Liver (tissue), 9 donors: Measurements from ENCODE around the gene ACO2. TPM values are rescaled to one million over a fixed set of nuclear protein-coding genes. Genes with fewer than 3 reads are reported as not detected.
A peak's percentile ranks its signal among the peaks of the same experiment; 100 is the strongest.

Experiments
- DNase-seq: peaks from one replicate; pipeline ENCODE4 v3.0.0-alpha.2; 2017; ENCODE audit warnings: low spot score
- H3K27ac ChIP-seq, 2 donors: one replicate each; pipeline ENCODE4 v1.7.0; 2013; ENCODE audit warnings: inconsistent platforms in 2 of 2, low read length in 2 of 2, control low read depth in 1 of 2, low read depth in 1 of 2, mild to moderate bottlenecking in 1 of 2
- H3K27me3 ChIP-seq, 4 donors: one replicate each; pipeline versions ENCODE4 v1.6.1 to v1.7.0; 2013; ENCODE audit warnings: low read length in 3 of 4, inconsistent platforms in 1 of 4, mild to moderate bottlenecking in 1 of 4, moderate library complexity in 1 of 4; ENCODE audit not compliant: control insufficient read depth in 4 of 4, insufficient read depth in 4 of 4
- H3K36me3 ChIP-seq, 4 donors: one replicate each; pipeline versions ENCODE4 v1.6.1 to v1.7.0; 2013; ENCODE audit warnings: low read length in 3 of 4, mild to moderate bottlenecking in 3 of 4, low read depth in 1 of 4, moderate library complexity in 1 of 4; ENCODE audit not compliant: control insufficient read depth in 4 of 4, insufficient read depth in 3 of 4
- H3K4me1 ChIP-seq, 4 donors: one replicate each; pipeline versions ENCODE4 v1.6.1 to v1.7.0; 2013; ENCODE audit warnings: low read length in 3 of 4, mild to moderate bottlenecking in 3 of 4, moderate library complexity in 1 of 4; ENCODE audit not compliant: control insufficient read depth in 4 of 4, insufficient read depth in 4 of 4
- H3K4me3 ChIP-seq, 3 donors: one replicate each; pipeline versions ENCODE4 v1.6.1 to v1.7.0; 2013; ENCODE audit warnings: low read length in 3 of 3, control low read depth in 1 of 3, low read depth in 1 of 3, mild to moderate bottlenecking in 1 of 3
- H3K9ac ChIP-seq, 2 donors: one replicate each; pipeline ENCODE4 v1.7.0; 2013; ENCODE audit warnings: low read length in 2 of 2, mild to moderate bottlenecking in 2 of 2, moderate library complexity in 2 of 2, control low read depth in 1 of 2, low read depth in 1 of 2
- H3K9me3 ChIP-seq, 4 donors: one replicate each; pipeline versions ENCODE4 v1.6.1 to v1.7.0; 2013; ENCODE audit warnings: low read length in 3 of 4; ENCODE audit not compliant: control insufficient read depth in 4 of 4
- EGR1 ChIP-seq, 2 donors: IDR thresholded peaks; 2 replicates each; pipeline ENCODE4 v1.6.1; 2016 to 2018; ENCODE audit warnings: antibody characterized with exemption in 2 of 2, low read depth in 2 of 2
- FOXA1 ChIP-seq: IDR thresholded peaks from 2 replicates; pipeline ENCODE4 v1.6.1; 2016; ENCODE audit warnings: antibody characterized with exemption
- FOXA2 ChIP-seq: IDR thresholded peaks from 2 replicates; pipeline ENCODE4 v1.6.1; 2016; ENCODE audit warnings: antibody characterized with exemption
- GABPA ChIP-seq, 2 donors: IDR thresholded peaks in 1 of 2; conservative IDR thresholded peaks in 1 of 2; 2 replicates each; pipeline ENCODE4 v1.6.1; 2016; ENCODE audit warnings: antibody characterized with exemption in 2 of 2, mild to moderate bottlenecking in 1 of 2, moderate library complexity in 1 of 2
- JUND ChIP-seq, 2 donors: IDR thresholded peaks; 2 replicates each; pipeline ENCODE4 v1.6.1; 2016; ENCODE audit warnings: antibody characterized with exemption in 2 of 2
- NR2F2 ChIP-seq: IDR thresholded peaks from 2 replicates; pipeline ENCODE4 v1.6.1; 2016; ENCODE audit warnings: antibody characterized with exemption
- RAD21 ChIP-seq, 2 donors: IDR thresholded peaks; 2 replicates each; pipeline ENCODE4 v1.6.1; 2016; ENCODE audit warnings: antibody characterized with exemption in 2 of 2, mild to moderate bottlenecking in 2 of 2
- RXRA ChIP-seq, 2 donors: IDR thresholded peaks; 2 replicates each; pipeline ENCODE4 v1.6.1; 2017 to 2018; ENCODE audit warnings: antibody characterized with exemption in 2 of 2, mild to moderate bottlenecking in 1 of 2
- TAF1 ChIP-seq: conservative IDR thresholded peaks from 2 replicates; pipeline ENCODE4 v1.6.1; 2016; ENCODE audit warnings: antibody characterized with exemption, mild to moderate bottlenecking
- YY1 ChIP-seq: IDR thresholded peaks from 2 replicates; pipeline ENCODE4 v1.6.1; 2016; ENCODE audit warnings: antibody characterized with exemption, mild to moderate bottlenecking
- WGBS: extraction: QIAGEN DNeasy Blood & Tissue Kit; methylation state at CpG from one replicate; pipeline ENCODE4 v1.1.7; 2013; 5-methylcytosine and 5-hydroxymethylcytosine counted together
- polyA plus RNA-seq, 2 donors: library from polyadenylated mRNA; stranded (reverse) in 1 of 2; unstranded in 1 of 2; fragments of 200-250 nt in 1 of 2; fragments of >200 nt in 1 of 2; fragmentation: Nextera tagmentation in 1 of 2; extraction: Ambion mirVana in 1 of 2; gene quantifications; one replicate each; pipeline versions ENCODE4 v1.2.1 to v1.2.3, GENCODE V29; 2013 to 2015
- total RNA-seq, 2 donors: library from RNA; depleted of rRNA; stranded (reverse); fragments of >200 nt; gene quantifications; one replicate each; pipeline ENCODE4 v1.2.3, GENCODE V29; 2014
- TF ChIP-seq, protein P1 (sequence below): IDR thresholded peaks from 2 replicates; pipeline ENCODE4 v1.6.1; 2016; ENCODE audit warnings: antibody characterized with exemption, mild to moderate bottlenecking
- TF ChIP-seq, protein P2 (sequence below): IDR thresholded peaks from 2 replicates; pipeline ENCODE4 v1.6.1; 2016; ENCODE audit warnings: antibody characterized with exemption
- TF ChIP-seq, protein P3 (sequence below): fragments of 150-350 bp; IDR thresholded peaks from 2 replicates; pipeline ENCODE4 v1.5.1; 2017; ENCODE audit warnings: improper control_type of control experiment, low read depth, low read length; ENCODE audit not compliant: missing input control
- TF ChIP-seq, protein P4 (sequence below): IDR thresholded peaks from 2 replicates; pipeline ENCODE4 v1.6.1; 2016; ENCODE audit warnings: antibody characterized with exemption
- donor health status: healthy.
- donor health status: healthy.
- donor health status: healthy.
- donor health status: healthy.
- donor health status: healthy.

Gene ACO2
- total and polyA plus RNA-seq, 4 donors: 45.3 to 76.1 (median 68.9) TPM

DNA sequence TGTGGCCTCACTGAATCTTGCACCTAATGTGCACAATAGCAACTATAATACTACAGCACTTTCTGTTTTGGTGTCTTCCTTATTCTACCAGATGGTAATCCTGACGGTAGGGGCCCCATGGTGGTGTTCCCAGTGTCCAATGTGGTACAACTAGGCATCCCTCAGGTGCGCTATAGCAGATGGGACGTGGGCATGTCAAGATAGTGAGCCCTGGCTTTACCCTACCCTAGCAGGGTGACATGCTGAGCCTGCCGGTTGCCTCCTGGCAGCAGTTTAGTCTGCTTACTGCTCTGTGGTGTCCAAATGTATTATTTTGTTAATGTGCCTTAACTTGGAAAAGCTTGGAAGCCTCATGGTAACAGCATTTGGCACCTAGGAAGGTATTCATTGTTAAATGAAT, 19.2 kb downstream of the ACO2 start (continued):
- TF ChIP-seq GABPA (IDR thresholded peaks at IDR 0.05 in 1 of 2, conservative IDR thresholded peaks at IDR 0.05 in 1 of 2): no peak

DNA sequence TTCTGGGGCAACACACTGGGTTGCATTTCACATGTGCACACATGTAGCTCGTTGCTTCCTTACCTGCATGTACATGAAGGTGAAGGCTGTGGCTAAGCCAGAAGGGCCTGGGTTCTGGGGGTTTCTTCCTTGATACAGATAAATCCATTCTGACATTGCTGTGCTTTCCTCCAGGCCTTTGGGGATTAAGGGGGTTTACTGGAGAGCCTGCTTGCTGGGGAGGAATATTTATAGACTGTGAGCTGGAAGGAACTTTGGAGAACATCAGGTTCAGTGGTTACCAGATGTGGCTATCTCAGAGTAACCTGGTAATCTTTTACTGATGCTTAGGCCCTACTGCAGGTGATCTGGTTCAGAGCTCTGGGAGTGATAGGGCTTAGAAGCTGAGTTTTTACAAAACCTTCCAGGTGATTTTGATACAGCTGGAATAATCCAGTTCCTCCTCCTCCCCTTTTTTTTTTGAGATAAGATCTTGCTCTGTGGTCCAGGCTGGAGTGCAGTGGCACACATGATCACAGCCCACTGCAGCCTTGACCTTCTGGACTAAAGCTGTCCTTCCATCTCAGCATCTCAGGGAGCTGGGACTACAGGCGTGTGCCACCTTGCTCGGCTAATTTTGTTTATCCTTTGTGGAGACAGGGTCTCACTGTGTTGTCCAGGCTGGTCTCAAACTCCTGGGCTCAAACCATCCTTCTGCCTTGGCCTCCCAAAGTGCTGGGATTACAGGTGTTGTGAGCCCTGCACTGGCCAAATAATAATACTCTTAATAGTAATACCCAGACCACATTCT, 19.9 kb downstream of the ACO2 start:
- H3K36me3 ChIP-seq: no peaks in the 10 kb centered on the region
- WGBS: 85% methylated on average over 3 of the region's 3 CpGs
- H3K27ac ChIP-seq: no peak overlapping the region
- DNase-seq: no peak
- H3K4me1 ChIP-seq: peaks cover 2 to 21% (median 12%) of the 10 kb centered on the region in 4 donors
- no peak overlapping the region for H3K9ac ChIP-seq
- no peak overlapping the region for H3K4me3 ChIP-seq
- no peaks in the 10 kb centered on the region for H3K27me3 ChIP-seq
- no peaks in the 10 kb centered on the region for H3K9me3 ChIP-seq
- TF ChIP-seq NR2F2: no peak

DNA sequence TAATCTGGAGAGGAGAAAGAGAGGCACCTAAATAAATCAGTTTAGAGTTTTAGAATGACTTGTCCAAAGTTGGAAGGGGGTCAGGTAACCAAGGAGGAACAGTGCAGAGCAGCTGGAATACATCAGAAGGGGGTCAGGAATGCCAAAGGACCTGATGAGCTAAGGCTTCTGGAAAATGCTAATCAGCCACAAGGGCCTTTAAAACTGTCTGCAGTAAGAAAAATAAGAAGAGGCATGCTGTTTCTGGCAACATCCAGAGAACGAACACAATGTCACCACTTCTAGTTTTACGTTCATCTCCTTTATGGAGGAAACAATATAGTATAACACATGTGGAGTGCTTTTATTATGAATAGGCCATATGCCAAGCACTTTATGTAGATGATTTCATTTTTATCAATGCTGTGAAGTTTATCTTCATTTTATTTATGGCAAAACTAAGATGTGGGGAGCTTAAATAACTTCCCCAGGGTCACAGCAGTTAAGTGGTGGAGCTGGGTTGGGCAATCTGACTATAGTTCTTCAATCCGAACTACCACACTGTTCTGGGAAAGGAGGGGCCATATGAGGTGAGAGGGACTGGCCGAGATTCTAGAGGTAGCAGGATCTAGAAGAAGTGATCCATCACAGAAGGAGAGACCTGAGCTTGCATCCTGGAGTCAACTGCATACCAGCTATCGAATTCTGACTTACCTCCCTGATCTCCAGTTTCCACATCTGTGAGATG, 22.6 kb downstream of the ACO2 start:
- Histone ChIP-seq H3K27ac (no peak overlapping the region), H3K9me3 (no peaks in the 10 kb centered on the region), H3K36me3 (peaks cover 0 to 3% (median 1%) of the 10 kb centered on the region in 4 donors), H3K4me1 (peaks cover 4 to 15% (median 8%) of the 10 kb centered on the region in 4 donors), H3K9ac (no peak overlapping the region), H3K4me3 (no peak overlapping the region), H3K27me3 (no peaks in the 10 kb centered on the region)
- TF ChIP-seq YY1 (no peak), GABPA (IDR thresholded peaks at IDR 0.05 in 1 of 2, conservative IDR thresholded peaks at IDR 0.05 in 1 of 2) (no peak), NR2F2 (peak; percentile 31), TAF1 (no peak)
- TF ChIP-seq, protein P1, sequence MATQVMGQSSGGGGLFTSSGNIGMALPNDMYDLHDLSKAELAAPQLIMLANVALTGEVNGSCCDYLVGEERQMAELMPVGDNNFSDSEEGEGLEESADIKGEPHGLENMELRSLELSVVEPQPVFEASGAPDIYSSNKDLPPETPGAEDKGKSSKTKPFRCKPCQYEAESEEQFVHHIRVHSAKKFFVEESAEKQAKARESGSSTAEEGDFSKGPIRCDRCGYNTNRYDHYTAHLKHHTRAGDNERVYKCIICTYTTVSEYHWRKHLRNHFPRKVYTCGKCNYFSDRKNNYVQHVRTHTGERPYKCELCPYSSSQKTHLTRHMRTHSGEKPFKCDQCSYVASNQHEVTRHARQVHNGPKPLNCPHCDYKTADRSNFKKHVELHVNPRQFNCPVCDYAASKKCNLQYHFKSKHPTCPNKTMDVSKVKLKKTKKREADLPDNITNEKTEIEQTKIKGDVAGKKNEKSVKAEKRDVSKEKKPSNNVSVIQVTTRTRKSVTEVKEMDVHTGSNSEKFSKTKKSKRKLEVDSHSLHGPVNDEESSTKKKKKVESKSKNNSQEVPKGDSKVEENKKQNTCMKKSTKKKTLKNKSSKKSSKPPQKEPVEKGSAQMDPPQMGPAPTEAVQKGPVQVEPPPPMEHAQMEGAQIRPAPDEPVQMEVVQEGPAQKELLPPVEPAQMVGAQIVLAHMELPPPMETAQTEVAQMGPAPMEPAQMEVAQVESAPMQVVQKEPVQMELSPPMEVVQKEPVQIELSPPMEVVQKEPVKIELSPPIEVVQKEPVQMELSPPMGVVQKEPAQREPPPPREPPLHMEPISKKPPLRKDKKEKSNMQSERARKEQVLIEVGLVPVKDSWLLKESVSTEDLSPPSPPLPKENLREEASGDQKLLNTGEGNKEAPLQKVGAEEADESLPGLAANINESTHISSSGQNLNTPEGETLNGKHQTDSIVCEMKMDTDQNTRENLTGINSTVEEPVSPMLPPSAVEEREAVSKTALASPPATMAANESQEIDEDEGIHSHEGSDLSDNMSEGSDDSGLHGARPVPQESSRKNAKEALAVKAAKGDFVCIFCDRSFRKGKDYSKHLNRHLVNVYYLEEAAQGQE: peak; percentile 31
- TF ChIP-seq, protein P2, sequence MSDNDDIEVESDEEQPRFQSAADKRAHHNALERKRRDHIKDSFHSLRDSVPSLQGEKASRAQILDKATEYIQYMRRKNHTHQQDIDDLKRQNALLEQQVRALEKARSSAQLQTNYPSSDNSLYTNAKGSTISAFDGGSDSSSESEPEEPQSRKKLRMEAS: no peak
- 78% methylated on average over 5 of the region's 5 CpGs for WGBS
- no peak for DNase-seq

DNA sequence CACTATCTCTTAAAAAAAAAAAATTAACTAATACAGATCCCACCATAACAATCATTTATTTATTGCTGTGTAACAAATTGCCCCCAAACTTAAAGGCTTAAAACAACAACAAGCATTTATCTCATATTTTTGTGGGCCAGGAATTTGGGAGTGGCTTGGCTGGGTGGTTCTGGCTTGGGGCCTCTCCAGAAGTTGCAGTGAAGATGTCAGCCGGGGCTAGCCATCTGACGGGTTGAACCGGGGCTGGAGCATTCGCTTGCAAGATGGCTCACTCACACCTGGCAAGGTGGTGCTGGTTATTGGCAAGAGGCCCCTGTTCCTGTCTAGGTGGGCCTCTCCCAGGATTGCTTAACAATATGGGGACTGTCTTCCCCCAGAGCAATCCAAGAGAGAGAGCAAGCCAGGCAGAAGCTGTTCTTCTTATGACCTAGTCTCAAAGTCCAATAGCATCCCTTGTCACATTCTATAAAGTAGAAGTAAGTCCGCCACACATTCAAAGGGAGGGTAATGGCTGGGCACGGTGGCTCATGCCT, 29.5 kb downstream of the ACO2 start:
- no peaks in the 10 kb centered on the region for H3K9me3 ChIP-seq
- DNase-seq: peak; percentile 54
- 88% methylated on average over 6 of the region's 6 CpGs for WGBS
- H3K27ac ChIP-seq: no peak overlapping the region
- peaks cover 0 to 10% (median 1%) of the 10 kb centered on the region in 4 donors for H3K4me1 ChIP-seq
- H3K4me3 ChIP-seq: no peak overlapping the region
- peaks cover 3 to 18% (median 12%) of the 10 kb centered on the region in 4 donors for H3K36me3 ChIP-seq
- H3K9ac ChIP-seq: no peak overlapping the region
- no peaks in the 10 kb centered on the region for H3K27me3 ChIP-seq
- TF ChIP-seq FOXA1 (no peak), JUND (IDR thresholded peaks at IDR 0.05) (no peak), FOXA2 (no peak), GABPA (IDR thresholded peaks at IDR 0.05 in 1 of 2, conservative IDR thresholded peaks at IDR 0.05 in 1 of 2) (no peak), TAF1 (no peak), RAD21 (IDR thresholded peaks at IDR 0.05) (no peak), EGR1 (IDR thresholded peaks at IDR 0.05; ENCODE audit: low read depth in 2 of 2) (no peak), NR2F2 (no peak), RXRA (IDR thresholded peaks at IDR 0.05) (no peak)
- TF ChIP-seq, protein P2: no peak
- TF ChIP-seq, protein P3, sequence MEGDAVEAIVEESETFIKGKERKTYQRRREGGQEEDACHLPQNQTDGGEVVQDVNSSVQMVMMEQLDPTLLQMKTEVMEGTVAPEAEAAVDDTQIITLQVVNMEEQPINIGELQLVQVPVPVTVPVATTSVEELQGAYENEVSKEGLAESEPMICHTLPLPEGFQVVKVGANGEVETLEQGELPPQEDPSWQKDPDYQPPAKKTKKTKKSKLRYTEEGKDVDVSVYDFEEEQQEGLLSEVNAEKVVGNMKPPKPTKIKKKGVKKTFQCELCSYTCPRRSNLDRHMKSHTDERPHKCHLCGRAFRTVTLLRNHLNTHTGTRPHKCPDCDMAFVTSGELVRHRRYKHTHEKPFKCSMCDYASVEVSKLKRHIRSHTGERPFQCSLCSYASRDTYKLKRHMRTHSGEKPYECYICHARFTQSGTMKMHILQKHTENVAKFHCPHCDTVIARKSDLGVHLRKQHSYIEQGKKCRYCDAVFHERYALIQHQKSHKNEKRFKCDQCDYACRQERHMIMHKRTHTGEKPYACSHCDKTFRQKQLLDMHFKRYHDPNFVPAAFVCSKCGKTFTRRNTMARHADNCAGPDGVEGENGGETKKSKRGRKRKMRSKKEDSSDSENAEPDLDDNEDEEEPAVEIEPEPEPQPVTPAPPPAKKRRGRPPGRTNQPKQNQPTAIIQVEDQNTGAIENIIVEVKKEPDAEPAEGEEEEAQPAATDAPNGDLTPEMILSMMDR: no peak
- TF ChIP-seq, protein P4, sequence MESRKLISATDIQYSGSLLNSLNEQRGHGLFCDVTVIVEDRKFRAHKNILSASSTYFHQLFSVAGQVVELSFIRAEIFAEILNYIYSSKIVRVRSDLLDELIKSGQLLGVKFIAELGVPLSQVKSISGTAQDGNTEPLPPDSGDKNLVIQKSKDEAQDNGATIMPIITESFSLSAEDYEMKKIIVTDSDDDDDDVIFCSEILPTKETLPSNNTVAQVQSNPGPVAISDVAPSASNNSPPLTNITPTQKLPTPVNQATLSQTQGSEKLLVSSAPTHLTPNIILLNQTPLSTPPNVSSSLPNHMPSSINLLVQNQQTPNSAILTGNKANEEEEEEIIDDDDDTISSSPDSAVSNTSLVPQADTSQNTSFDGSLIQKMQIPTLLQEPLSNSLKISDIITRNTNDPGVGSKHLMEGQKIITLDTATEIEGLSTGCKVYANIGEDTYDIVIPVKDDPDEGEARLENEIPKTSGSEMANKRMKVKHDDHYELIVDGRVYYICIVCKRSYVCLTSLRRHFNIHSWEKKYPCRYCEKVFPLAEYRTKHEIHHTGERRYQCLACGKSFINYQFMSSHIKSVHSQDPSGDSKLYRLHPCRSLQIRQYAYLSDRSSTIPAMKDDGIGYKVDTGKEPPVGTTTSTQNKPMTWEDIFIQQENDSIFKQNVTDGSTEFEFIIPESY: no peak
